HG02588 (cell line): ENCODE data around the gene SELENOH.
A peak's percentile ranks its signal among the peaks of the same experiment; 100 is the strongest.
"Not testable (repeated sequence)": the region's sequence is repeated elsewhere in the genome, so short reads cannot be mapped to it uniquely, and the experiment has no call there.

ENCODE experiments used
- ATAC-seq: cut with Tn5 transposase; IDR thresholded peaks from one replicate; pipeline ENCODE4 v1.9.1; 2021; ENCODE audit warnings: mild to moderate bottlenecking, moderate library complexity; ENCODE audit not compliant: unreplicated experiment

SELENOH gene, protein sequence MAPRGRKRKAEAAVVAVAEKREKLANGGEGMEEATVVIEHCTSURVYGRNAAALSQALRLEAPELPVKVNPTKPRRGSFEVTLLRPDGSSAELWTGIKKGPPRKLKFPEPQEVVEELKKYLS

DNA sequence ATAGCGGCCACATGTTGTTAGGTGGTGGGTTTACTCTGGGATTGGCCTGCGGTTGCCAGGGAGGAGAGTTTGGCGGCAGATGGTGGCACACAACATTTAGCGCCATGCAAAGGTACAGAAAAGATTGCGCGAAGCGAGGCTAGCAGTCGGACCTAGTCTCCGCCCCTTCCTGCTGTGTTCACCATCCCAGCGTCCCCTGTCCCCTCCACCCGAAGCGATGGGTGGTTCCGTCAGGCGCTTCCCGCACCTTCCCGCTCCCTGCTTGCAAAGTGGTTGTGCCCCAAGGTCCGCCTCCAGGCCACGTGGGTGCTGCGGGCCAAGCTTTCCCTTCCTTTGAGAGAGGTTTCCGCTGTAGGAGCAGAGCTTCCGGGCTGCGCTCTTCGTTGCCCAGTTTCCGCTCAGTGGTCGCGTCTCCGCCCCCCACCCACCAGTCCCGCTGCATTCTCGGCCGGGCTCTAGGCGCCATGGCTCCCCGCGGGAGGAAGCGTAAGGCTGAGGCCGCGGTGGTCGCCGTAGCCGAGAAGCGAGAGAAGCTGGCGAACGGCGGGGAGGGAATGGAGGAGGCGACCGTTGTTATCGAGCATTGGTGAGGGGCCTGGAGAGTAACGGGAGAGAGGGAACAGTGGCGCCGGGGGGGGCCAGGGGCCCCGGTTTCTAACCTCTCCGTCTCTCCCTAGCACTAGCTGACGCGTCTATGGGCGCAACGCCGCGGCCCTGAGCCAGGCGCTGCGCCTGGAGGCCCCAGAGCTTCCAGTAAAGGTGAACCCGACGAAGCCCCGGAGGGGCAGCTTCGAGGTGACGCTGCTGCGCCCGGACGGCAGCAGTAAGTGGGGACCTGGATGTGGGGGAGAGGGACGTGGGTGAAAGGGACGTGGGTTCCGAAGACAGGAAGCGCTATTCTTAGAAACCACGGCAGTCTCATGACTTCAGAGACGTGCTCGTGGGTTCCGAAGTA lies at the start of gene SELENOH:
SELENOH (plus strand) TSS at position 360 of the 955 bp plus-strand sequence; CDS start at position 465, 105 bp downstream.
- ATAC-seq = peak; percentile 89

DNA sequence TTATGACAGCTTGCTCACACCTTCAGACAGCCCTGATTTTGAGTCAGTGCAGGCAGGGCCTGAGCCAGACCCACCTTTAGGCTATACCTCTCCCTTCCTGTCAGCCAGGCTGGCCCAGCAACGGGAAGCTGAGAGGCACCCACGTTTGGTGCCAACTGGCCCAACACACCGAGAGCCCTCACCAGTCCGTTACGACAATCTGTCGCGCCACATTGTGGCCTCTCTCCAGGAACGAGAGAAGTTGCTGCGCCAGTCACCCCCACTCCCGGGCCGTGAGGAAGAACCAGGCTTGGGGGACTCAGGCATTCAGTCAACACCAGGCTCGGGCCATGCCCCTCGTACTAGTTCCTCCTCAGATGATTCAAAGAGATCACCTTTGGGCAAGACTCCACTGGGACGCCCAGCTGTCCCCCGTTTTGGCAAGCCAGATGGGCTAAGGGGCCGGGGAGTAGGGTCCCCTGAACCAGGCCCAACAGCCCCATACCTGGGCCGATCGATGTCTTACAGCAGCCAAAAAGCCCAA lies 42.4 kb upstream of the SELENOH start:
- ATAC-seq = no peak

DNA sequence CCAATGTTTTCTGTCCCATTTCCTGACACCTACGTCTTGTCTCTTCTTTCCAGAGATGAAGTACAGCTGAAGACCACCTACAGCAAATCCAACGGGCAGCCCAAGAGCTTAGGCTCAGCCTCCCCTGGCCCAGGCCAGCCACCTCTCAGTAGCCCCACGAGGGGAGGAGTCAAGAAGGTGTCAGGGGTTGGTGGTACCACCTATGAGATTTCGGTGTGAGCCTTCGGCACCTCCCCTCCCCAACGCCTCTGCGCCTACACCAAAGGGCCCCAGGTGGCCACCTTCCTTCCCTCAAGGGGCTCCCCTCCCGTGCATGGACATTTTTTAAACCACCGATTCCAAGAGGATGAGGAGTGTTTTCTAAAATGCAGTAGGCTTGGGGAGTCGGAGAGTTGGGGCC lies 41.5 kb upstream of the SELENOH start:
- ATAC-seq = no peak

DNA sequence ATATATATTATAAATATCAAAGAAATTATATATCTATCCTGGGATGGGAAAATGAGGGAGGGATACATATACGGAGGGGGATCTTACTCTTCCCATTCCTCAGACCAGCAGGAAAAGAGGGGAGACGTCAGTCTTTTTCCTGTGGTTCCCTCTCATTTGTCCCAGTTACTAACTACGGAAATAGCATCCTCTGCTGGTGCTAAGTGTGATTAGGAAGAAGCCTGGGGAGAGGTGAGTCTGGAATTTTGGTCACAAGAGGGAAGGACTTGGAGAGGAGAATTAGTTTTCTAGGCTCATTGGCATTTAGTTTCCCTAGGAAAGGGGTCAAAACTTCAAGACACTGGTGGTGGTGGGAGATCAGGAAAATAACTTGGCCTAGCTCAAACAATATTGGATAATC lies 40.9 kb upstream of the SELENOH start:
- no peak for ATAC-seq

DNA sequence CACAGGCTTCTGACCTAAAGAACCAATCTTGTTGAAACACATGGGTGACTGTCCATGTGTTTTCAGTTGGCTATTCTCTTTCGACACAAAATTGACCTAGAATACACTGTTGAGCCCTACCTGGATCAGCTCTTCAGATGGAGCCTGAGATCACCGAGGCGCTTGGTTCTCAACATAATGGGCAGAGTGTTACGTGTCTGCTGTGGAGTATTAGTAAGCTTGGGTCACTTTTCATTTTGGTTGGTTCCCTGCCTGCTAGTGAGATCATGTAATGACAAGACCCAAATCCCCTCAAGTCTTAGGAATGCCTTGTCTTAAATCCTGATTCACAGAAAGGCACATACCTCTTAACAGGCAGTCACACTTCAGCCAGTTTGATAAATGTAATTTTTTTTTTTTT lies 38.0 kb upstream of the SELENOH start:
- no peak for ATAC-seq

DNA sequence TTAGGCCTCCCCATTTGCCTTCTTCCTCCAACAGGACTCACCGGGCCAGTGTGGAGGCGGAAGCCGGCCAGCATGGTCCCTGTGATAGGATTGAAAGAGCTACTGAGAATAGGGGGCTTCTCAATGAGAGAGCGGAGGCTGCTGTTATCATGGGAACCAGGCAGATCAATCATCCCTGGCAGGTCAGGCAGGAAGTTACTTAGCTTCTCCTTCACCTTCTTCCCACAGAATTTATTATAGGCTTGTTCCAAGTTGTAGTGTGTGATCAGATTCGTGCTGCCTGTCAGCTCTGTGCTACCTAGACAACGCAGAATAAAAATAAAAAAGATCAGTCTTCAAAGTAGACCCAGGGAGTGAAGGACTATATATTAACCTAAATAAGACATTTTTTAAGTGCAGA lies 36.4 kb upstream of the SELENOH start:
- no peak for ATAC-seq

DNA sequence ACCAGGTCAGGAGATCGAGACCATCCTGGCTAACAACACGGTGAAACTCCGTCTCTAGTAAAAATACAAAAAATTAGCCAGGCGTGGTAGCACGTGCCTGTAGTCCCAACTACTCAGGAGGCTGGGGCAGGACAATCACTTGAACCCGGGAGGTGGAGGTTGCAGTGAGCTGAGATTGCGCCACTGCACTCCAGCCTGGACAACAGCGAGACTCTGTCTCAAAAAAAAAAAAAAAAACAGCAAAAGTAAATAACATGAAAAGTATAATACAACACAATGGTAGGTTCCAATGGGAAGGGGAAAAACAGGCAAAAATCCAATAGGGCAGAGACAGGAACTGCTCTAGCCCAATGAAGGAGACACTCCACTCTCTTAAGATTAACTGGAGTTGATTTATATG lies 35.9 kb upstream of the SELENOH start:
- ATAC-seq = not testable (repeated sequence)

DNA sequence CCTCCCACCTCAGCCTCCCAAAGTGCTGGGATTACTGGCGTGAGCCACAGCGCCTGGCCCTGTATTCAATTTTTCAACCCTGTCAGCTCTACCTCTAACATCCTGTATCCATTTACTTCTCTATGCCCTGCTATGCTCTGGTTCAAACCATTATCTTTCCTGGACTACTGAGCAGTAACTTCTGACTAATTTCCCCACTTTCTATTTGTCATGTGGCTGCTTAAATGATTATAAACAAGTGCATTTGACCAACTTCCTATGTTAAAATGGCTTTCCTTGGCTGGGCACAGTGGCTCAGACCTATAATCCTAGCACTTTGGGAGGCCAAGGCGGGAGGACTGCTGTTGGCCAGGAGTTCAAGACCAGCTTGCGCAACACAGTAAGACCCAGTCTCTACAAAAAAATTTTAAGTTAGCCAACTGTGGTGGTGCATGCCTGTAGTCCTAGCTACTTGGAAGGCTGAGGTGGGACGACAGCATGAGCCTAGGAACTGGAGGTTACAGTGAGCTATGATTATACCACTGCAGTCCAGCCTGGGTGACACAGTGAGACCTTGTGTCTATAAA lies 31.4 kb upstream of the SELENOH start:
- no peak for ATAC-seq

DNA sequence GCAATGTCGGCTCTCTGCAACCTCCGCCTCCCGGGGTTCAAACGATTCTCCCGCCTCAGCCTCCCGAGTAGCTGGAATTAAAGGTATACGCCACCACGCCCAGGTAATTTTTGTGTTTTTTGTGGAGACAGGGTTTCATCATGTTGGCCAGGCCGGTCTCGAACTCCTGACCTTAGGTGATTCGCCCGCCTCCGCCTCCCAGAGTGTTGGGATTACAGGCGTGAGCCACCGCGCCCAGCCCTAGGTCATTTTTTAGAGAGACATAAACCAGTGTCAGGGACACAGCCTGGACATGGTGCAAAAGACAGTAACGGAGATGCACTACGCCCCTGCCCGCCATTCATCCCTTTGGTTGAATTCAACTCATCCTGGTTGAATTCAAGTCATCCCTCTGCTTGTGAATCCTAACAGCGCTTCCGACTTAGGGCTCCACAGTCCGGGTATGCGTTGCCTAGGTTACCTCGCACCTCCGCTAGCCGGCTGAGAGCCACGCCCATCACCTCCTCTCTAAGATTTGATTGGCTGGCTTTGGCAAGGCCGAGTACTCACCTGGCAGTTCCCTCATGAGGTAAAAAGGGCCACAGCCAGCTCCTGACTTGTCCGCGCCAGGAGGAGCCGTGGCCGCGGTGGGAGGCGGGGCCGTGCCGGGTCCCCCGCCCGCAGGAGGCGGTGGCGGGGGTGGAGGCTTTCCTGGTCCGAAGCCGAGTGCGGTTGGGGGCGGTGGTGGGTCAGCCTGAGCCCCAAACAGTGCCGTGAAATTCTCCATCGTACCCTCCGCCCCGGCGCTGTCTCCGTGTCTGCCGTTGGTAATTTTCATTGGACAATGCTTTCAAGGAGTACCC lies 29.7 kb upstream of the SELENOH start, which contains the start of gene MED19:
MED19 (minus strand) TSS at position 802 of the 842 bp plus-strand sequence; CDS start at position 766, 36 bp downstream.
- ATAC-seq = peak; percentile 39

DNA sequence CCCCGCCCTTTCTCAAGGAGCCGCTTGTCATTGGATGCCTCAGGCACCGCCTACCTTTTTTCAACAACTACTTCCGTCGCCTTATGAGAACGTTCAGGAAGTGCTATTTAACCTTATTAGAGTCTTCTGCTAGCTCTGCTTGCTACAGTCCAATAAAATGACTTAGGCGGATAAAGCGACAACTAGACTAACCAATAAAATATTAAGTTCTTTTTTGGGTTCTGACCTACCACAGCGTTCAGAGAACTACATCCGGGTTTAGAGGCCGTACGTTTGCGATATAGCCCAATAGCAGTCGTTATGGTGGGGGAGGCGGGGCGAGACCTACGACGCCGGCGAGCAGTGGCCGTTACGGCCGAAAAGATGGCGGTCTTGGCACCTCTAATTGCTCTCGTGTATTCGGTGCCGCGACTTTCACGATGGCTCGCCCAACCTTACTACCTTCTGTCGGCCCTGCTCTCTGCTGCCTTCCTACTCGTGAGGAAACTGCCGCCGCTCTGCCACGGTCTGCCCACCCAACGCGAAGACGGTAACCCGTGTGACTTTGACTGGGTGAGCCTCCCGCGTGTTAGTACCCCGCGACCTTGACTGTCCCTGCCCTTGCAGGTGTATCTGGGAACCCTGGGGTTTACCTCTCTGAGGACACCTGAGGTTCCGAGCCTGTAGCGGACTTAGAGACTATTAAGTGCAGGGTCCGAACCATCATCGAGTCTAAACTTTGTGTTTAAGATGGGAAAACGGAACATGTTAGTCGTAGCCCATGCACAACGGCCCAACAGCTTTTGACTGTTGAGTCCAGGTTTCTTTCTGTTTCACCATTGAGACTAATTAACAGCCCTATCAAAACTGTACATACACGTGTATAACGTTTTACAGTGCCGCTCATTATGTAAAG lies 28.8 kb upstream of the SELENOH start, which contains the start of gene TMX2:
TMX2 (plus strand) TSS at position 338 of the 895 bp plus-strand sequence; CDS start at position 364, 26 bp downstream.
- peak; percentile 93 for ATAC-seq

DNA sequence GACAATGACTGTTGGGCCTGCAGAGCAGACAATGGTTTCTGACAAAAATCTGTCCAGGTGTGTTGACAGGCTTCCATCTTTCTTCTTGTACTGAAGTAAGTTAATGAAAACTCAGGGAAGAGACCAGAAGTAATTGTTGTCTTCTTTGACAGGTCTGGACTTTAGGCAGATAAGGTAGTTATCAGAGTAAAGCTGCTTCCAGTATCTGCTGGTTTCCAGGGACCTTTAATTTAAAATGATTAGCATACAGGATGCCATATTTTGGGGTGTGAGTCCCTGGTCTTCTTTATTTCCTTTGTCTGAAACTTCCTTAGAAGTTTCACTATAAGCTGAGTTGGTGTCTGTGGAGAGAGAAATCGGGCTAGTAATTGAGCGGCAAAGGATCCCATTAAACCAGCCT lies 27.5 kb upstream of the SELENOH start:
- ATAC-seq = no peak

DNA sequence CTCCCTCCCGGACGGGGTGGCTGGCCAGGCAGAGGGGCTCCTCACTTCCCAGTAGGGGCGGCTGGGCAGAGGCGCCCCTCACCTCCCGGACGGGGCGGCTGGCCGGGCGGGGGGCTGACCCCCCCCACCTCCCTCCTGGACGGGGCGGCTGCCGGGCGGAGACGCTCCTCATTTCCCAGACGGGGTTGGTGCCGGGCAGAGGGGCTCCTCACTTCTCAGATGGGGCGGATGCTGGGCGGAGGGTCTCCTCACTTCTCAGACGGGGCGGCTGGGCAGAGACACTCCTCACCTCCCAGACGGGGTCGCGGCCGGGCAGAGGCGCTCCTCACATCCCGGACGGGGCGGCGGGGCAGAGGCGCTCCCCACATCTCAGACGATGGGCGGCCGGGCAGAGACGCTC lies 24.6 kb upstream of the SELENOH start:
- not testable (repeated sequence) for ATAC-seq

DNA sequence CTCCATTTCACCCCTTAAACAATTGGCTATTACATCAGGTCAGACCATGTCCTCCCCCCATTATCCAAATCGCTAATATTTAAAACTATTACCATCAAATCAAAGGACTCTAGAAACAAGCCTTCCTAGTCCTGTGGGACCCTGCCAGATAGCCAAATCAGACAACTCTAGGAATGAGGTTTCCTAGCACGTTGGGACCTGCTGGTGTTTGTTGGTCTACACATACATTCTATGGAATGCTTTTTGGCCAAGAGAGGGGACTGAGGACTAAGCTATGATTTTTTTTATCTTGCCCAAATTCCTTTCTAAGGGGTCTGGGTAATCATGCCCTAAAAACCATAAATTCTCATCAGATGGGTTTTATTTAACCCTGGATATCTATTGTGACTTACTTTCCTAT lies 14.1 kb upstream of the SELENOH start:
- ATAC-seq = no peak

DNA sequence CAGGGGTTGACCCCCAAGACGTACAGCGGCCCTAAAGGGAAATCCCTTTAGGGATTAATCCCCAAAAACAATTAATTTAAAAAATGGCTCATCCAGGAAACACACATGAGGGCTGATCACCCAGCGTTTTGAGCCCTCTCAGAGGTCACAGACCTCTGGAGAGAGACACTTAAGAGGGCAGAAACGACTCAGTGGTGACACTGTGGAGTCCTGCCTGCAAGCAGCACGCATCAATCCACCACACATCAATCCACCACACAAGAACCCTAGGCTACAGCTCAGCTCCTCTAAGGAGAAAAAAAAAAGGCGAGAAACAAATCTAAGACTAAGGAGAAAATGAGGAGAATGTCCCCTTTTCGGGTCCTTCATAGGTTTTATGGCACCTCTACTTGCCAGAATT lies 12.5 kb upstream of the SELENOH start:
- no peak for ATAC-seq

DNA sequence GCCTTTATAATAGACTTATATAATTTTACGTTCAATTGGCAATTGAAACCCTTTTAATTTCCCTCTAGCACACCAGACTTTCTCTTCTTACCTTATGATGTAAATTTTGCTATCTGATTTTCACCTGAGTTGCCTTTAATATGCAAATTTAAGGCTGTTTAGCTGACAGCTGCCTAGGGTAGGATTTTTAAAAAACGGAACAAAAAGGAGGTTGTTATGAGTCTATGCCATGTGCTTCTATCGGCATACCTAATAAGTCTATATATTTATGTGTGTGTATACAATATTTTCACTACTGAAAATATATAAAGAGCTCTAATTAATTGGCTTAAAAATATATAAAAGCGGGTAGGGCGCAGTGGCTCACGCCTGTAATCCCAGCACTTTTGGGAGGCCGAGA lies 11.8 kb upstream of the SELENOH start:
- ATAC-seq = no peak

DNA sequence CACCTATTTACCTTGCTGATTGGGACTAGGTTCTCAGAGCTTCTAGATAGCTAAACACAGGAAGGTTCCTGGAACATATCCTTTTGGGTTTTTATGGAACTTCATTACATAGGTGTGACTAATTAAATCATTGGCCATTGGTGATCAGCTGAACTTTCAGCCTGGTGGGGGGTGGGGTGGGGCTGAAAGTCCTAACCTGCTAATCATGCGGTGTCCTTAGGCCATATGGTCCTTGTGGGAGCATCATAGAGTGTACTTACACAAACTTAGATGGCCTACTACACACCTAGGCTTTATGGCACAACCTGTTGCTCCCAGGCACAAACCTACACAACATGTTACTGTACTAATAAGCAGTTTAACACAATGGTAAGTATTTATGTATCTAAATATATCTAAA lies 8.6 kb upstream of the SELENOH start:
- no peak for ATAC-seq

DNA sequence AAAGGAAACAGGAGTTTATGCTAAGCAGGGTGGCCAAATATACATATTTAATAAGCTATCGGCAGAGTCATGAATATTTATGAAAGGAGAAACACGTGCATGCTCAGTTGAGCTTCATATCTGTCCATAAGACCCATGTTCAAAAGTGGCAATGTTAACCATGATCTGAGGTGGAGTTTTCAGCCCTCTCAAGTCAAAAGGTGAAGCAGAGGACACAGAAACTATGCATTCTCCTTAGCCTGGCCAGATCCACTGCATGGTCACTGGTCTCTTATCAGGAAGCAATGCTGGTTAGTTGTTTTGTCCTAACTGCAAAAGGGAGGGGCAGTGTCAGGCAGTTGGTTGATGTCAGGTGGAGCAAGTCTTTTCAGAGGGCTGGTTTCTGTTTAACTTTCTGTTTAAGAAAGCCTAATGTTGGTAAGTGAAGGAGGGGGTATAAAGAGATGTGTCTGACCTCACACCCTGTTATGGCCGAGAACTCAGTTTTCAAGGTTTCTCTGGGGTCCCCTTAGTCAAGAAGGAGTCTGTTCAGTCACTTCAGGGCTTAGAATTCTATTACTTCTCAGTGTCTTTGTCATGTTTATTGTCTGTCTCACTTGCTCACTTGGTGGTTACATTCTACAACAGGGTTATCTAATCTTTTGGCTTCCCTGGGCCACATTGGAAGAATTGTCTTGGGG lies 5.5 kb upstream of the SELENOH start:
- ATAC-seq = no peak

DNA sequence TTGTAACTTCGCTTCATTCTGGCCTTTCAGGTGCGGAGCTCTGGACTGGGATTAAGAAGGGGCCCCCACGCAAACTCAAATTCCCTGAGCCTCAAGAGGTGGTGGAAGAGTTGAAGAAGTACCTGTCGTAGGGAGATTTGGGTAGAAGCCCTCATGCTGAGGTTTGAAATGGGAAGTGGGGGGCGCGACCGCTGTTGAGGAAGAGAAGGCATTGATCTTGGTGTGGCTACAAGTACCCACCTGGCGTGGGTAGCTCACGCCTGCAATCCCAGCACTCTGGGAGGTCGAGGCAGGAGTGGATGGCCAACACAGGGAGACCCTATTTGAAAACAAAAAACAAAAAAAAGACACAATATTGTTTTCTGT lies 779 bp downstream of the SELENOH start:
- no peak for ATAC-seq

DNA sequence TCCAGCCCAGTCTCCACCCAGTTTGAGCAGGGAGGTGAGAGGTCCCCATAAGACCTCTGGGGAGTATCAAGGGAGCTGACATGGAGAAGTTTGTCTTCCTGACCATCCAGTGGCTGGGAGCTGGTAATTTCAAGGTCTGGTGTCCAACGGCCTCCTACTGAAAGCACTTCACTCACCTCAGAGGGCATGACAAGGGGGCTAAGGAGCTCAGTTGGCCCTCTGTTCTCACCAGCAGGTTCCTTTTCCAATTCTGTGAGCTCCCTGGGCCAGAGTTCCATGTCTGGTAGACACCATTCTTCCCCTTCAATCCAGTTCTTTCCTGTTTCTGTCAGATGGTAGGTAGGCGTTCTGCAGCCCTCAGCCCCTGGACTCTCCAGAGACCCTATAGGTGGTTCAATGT lies 3.1 kb downstream of the SELENOH start:
- ATAC-seq = no peak
